GM23248 (cell line): ENCODE results near the gene THAP9. TPM values are rescaled to one million over a fixed set of nuclear protein-coding genes. Genes with fewer than 3 reads are reported as not detected.

Source experiments
- DNase-seq: peaks from one replicate; pipeline ENCODE4 v3.0.0-alpha.2; 2015
- H2AFZ ChIP-seq: fragments of 200-600 bp; sonication (generic); 2 replicates; pipeline ENCODE4 v1.6.1; 2016; ENCODE audit warnings: antibody characterized with exemption
- H3F3A ChIP-seq: fragments of 200-600 bp; sonication (generic); 2 replicates; pipeline ENCODE4 v1.6.1; 2016; ENCODE audit warnings: mild to moderate bottlenecking, antibody characterized with exemption, mixed run types; ENCODE audit not compliant: insufficient read depth
- H3K27ac ChIP-seq: fragments of 200-600 bp; sonication (generic); 2 replicates; pipeline ENCODE4 v1.5.1; 2016; ENCODE audit warnings: mild to moderate bottlenecking
- H3K27me3 ChIP-seq: fragments of 200-600 bp; sonication (generic); replicated peaks from 2 replicates; pipeline ENCODE4 v1.6.1; 2016; ENCODE audit warnings: mild to moderate bottlenecking; ENCODE audit not compliant: insufficient read depth
- H3K36me3 ChIP-seq: fragments of 200-600 bp; sonication (generic); 2 replicates; pipeline ENCODE4 v1.6.1; 2016; ENCODE audit warnings: low read depth, mild to moderate bottlenecking
- H3K4me1 ChIP-seq: fragments of 200-600 bp; sonication (generic); 2 replicates; pipeline ENCODE4 v1.6.1; 2016; ENCODE audit warnings: mild to moderate bottlenecking; ENCODE audit not compliant: insufficient read depth
- H3K4me2 ChIP-seq: fragments of 200-600 bp; sonication (generic); one replicate; pipeline ENCODE4 v1.6.1; 2016; ENCODE audit warnings: mild to moderate bottlenecking; ENCODE audit not compliant: unreplicated experiment
- H3K4me3 ChIP-seq: fragments of 200-600 bp; sonication (generic); 2 replicates; pipeline ENCODE4 v1.5.1; 2016; ENCODE audit warnings: mild to moderate bottlenecking
- H3K79me2 ChIP-seq: fragments of 200-600 bp; sonication (generic); 2 replicates; pipeline ENCODE4 v1.6.1; 2016; ENCODE audit warnings: mild to moderate bottlenecking; ENCODE audit not compliant: insufficient read depth
- H3K9ac ChIP-seq: fragments of 200-600 bp; sonication (generic); 2 replicates; pipeline ENCODE4 v1.6.1; 2016; ENCODE audit warnings: mild to moderate bottlenecking
- H3K9me2 ChIP-seq: fragments of 200-600 bp; sonication (generic); 2 replicates; pipeline ENCODE4 v1.6.1; 2016; ENCODE audit warnings: mixed run types, mild to moderate bottlenecking, moderate library complexity; ENCODE audit not compliant: insufficient read depth
- H3K9me3 ChIP-seq: fragments of 200-600 bp; sonication (generic); one replicate; pipeline ENCODE4 v1.6.1; 2017; ENCODE audit warnings: low read depth
- H4K20me1 ChIP-seq: fragments of 200-600 bp; sonication (generic); 2 replicates; pipeline ENCODE4 v1.6.0; 2016; ENCODE audit not compliant: insufficient read depth
- EZH2 ChIP-seq: fragments of 200-600 bp; sonication (generic); IDR thresholded peaks from 2 replicates; pipeline ENCODE4 v1.6.1; 2018; ENCODE audit warnings: antibody characterized with exemption, mild to moderate bottlenecking; ENCODE audit not compliant: insufficient read depth, poor library complexity, severe bottlenecking
- EZH2phosphoT487 ChIP-seq: fragments of 200-600 bp; sonication (generic); IDR thresholded peaks from 2 replicates; pipeline ENCODE4 v1.6.1; 2018; ENCODE audit warnings: antibody characterized with exemption, moderate library complexity, mild to moderate bottlenecking, low read depth; ENCODE audit not compliant: insufficient read depth
- WGBS, 2 experiments: methylation state at CpG; one replicate each; pipeline ENCODE4 v1.1.6; 2015 to 2017; ENCODE audit warnings: low lambda C conversion rate in 2 of 2, low coverage in 1 of 2; ENCODE audit errors: missing lambda C conversion rate in 2 of 2; 5-methylcytosine and 5-hydroxymethylcytosine counted together
- in situ Hi-C: fragments of 300-500 bp; cut with MboI; formaldehyde crosslinking; loops from 2 replicates; pipeline ENCODE4 v1.15.0; 2020
- polyA plus RNA-seq: library from polyadenylated mRNA; unstranded; fragments of >200 nt; fragmentation: Nextera tagmentation; extraction: Ambion mirVana; gene quantifications from 2 replicates; pipeline ENCODE4 v1.2.1, GENCODE V29; 2016
- total RNA-seq: library from RNA; depleted of rRNA; stranded (reverse); fragments of >200 nt; shearing (Covaris generic); gene quantifications from 2 replicates; pipeline ENCODE4 v1.2.3, GENCODE V29; 2014

THAP9 gene
- total and polyA plus RNA-seq, 2 experiments from 2014 or later: 2.0 to 3.9 TPM

GRCh38 chr4:82899374-82900065, 1.0 kb upstream of the THAP9 start:
- H3F3A ChIP-seq: peaks cover 45% of the 10 kb centered on the region
- peak overlapping the region; percentile 72 for H2AFZ ChIP-seq
- H3K4me1 ChIP-seq: peaks cover 20% of the 10 kb centered on the region
- peak; percentile 43 for DNase-seq
- no peaks in the 10 kb centered on the region for H3K27me3 ChIP-seq
- peaks cover 18% of the 10 kb centered on the region; the same call in 1 of the 2 replicates for H3K36me3 ChIP-seq
- peak overlapping the region; percentile 100 for H3K27ac ChIP-seq
- H3K9ac ChIP-seq: peak overlapping the region; percentile 99
- H3K79me2 ChIP-seq: peaks cover 74% of the 10 kb centered on the region
- peak overlapping the region; percentile 93 for H3K4me2 ChIP-seq
- H3K9me2 ChIP-seq: no peaks in the 10 kb centered on the region
- no peaks in the 10 kb centered on the region for H3K9me3 ChIP-seq
- 0 to 2% methylated on average over 4 of the region's 4 CpGs for WGBS, 2 experiments
- H4K20me1 ChIP-seq: no peaks in the 10 kb centered on the region
- peak overlapping the region; percentile 96 for H3K4me3 ChIP-seq
- in situ Hi-C loops: no loop called here
- TF ChIP-seq EZH2phosphoT487 (no peak), EZH2 (no peak)

DNA sequence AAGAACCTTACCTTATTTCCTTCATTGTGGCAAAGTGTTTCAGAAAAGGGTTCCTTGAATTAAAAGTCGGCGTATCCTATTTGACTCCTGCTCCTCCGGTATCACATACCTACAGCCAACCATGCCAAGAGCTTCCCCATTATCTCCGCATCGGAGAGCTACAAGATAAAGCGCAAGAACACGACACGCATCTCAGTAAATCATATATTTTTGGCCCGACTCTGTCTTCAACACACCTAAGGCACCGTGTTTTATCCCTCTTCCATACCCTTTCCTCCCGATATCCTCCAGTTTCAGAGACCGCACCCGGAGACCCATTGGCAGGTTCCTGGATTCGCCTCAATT, 497 bp upstream of the THAP9 start:
- Histone ChIP-seq H3F3A (peaks cover 45% of the 10 kb centered on the region), H3K9ac (peak overlapping the region; percentile 99), H3K79me2 (peaks cover 68% of the 10 kb centered on the region), H3K27me3 (no peaks in the 10 kb centered on the region), H3K36me3 (peaks cover 14% of the 10 kb centered on the region; the same call in 1 of the 2 replicates), H3K4me3 (peak overlapping the region; percentile 96), H3K9me2 (no peaks in the 10 kb centered on the region), H4K20me1 (no peaks in the 10 kb centered on the region), H3K4me2 (peak overlapping the region; percentile 93), H2AFZ (peak overlapping the region; percentile 72), H3K4me1 (peaks cover 21% of the 10 kb centered on the region), H3K9me3 (no peaks in the 10 kb centered on the region), H3K27ac (peak overlapping the region; percentile 100)
- DNase-seq: peak; percentile 60
- 0 to 1% methylated on average over 14 of the region's 14 CpGs for WGBS, 2 experiments
- in situ Hi-C loops: no loop called here
- TF ChIP-seq EZH2 (no peak), EZH2phosphoT487 (no peak)

- H3K27ac ChIP-seq: peak overlapping the region; percentile 100
- H3K9ac ChIP-seq: peak overlapping the region; percentile 99
- peaks cover 27% of the 10 kb centered on the region for H3K4me1 ChIP-seq
- H3K9me2 ChIP-seq: no peaks in the 10 kb centered on the region
- 1 to 3% methylated on average over 8 of the region's 8 CpGs for WGBS, 2 experiments
- H2AFZ ChIP-seq: peak overlapping the region; percentile 80
- no peak for TF ChIP-seq EZH2
- TF ChIP-seq EZH2phosphoT487: no peak
- H4K20me1 ChIP-seq: no peaks in the 10 kb centered on the region
- in situ Hi-C loops: no loop called here
- peaks cover 14% of the 10 kb centered on the region; the same call in 1 of the 2 replicates for H3K36me3 ChIP-seq
- DNase-seq: no peak
- no peaks in the 10 kb centered on the region for H3K27me3 ChIP-seq
- H3K4me3 ChIP-seq: peak overlapping the region; percentile 96
- no peaks in the 10 kb centered on the region for H3K9me3 ChIP-seq
- peaks cover 52% of the 10 kb centered on the region for H3F3A ChIP-seq
- peak overlapping the region; percentile 95 for H3K4me2 ChIP-seq
- H3K79me2 ChIP-seq: peaks cover 56% of the 10 kb centered on the region
Measured at GRCh38 chr4:82901183-82901718, 716 bp downstream of the THAP9 start.

GRCh38 chr4:82903737-82904136, 3.2 kb downstream of the THAP9 start:
- H4K20me1 ChIP-seq: no peaks in the 10 kb centered on the region
- no peak overlapping the region for H2AFZ ChIP-seq
- no peak for TF ChIP-seq EZH2phosphoT487
- TF ChIP-seq EZH2: no peak
- H3K27ac ChIP-seq: no peak overlapping the region
- H3K9me3 ChIP-seq: no peaks in the 10 kb centered on the region
- peaks cover 13% of the 10 kb centered on the region for H3K4me1 ChIP-seq
- in situ Hi-C loops: no loop called here
- peaks cover 33% of the 10 kb centered on the region for H3F3A ChIP-seq
- no peaks in the 10 kb centered on the region for H3K27me3 ChIP-seq
- H3K4me2 ChIP-seq: no peak overlapping the region
- no peaks in the 10 kb centered on the region for H3K9me2 ChIP-seq
- peaks cover 32% of the 10 kb centered on the region for H3K79me2 ChIP-seq
- WGBS, 2 experiments: 92 to 95% methylated on average over 5 of the region's 5 CpGs
- no peaks in the 10 kb centered on the region for H3K36me3 ChIP-seq
- DNase-seq: no peak
- no peak overlapping the region for H3K9ac ChIP-seq
- H3K4me3 ChIP-seq: no peak overlapping the region
